ENCODE measurements around the gene PCAT6. TPM values are rescaled to one million over a fixed set of nuclear protein-coding genes. Genes with fewer than 3 reads are reported as not detected.

The PCAT6 gene
- total and polyA plus RNA-seq, 2 experiments from 2014 or later, result 7.2 to 28.1 TPM

DNA sequence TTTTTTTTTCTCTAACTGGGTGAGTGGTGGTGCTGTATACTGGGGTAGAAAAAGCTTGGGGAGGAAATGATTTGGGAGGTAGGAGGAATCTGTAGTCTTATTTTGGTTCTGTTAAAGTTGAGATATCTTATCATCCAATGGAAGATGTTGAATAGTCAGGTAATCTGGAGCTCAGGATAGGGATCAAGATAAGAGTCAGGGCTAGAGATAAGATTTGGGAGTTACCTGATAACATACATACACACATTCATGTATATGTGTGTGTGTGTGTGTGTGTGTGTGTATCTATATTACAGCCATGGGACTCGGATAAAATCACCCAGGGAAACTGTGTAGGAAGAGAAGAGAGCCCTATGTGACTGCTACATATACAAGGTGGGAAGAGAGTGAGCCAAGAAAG, 8.1 kb downstream of the PCAT6 start:
- DNase-seq (ENCODE audit: low spot score) (no peak), ATAC-seq (no peak)
- Histone ChIP-seq H3K27me3 (ENCODE audit: insufficient read depth) (no peaks in the 10 kb centered on the region), H3K4me2 (no peak overlapping the region), H2AFZ (no peak overlapping the region), H3K4me3 (no peak overlapping the region), H4K20me1 (replicated peaks; ENCODE audit: insufficient read depth) (no peaks in the 10 kb centered on the region), H3K4me1 (ENCODE audit: insufficient read depth) (no peaks in the 10 kb centered on the region), H3F3A (replicated peaks; ENCODE audit: low read depth) (no peaks in the 10 kb centered on the region), H3K79me2 (replicated peaks; ENCODE audit: insufficient read depth) (no peaks in the 10 kb centered on the region), H3K9me2 (ENCODE audit: insufficient read depth) (no peaks in the 10 kb centered on the region), H3K36me3 (ENCODE audit: insufficient read depth) (no peaks in the 10 kb centered on the region), H3K27ac (ENCODE audit: low read depth) (no peak overlapping the region)
- Mint-ChIP-seq H3K36me3 (ENCODE audit: low read depth) (no peaks in the 10 kb centered on the region), H3K27me3 (ENCODE audit: insufficient read depth, low read depth, poor library complexity) (peaks cover 4% of the 10 kb centered on the region), H3K4me3 (no peak overlapping the region), H3K27ac (no peak overlapping the region), H3K9me3 (no peaks in the 10 kb centered on the region; the same call in 2 of the 3 replicates), H3K4me1 (no peaks in the 10 kb centered on the region; the same call in 2 of the 3 replicates)
- TF ChIP-seq EZH2phosphoT487 (IDR thresholded peaks at IDR 0.05; ENCODE audit: unreplicated experiment) (no peak), JUNB (IDR thresholded peaks at IDR 0.05; ENCODE audit: unreplicated experiment) (no peak), NANOG (IDR thresholded peaks at IDR 0.05; ENCODE audit: borderline replicate concordance) (no peak), STAT1 (IDR thresholded peaks at IDR 0.05; ENCODE audit: unreplicated experiment) (no peak), ZNF114 (CRISPR knock-in tag; IDR thresholded peaks at IDR 0.05) (no peak), POLR2AphosphoS5 (IDR thresholded peaks at IDR 0.05; ENCODE audit: low read depth) (no peak), CREB1 (CRISPR knock-in tag; IDR thresholded peaks at IDR 0.05; ENCODE audit: low read depth) (no peak), ZNF331 (CRISPR knock-in tag; IDR thresholded peaks at IDR 0.05; ENCODE audit: low read depth) (no peak), ZNF462 (CRISPR knock-in tag; IDR thresholded peaks at IDR 0.05) (no peak), REST (IDR thresholded peaks at IDR 0.05; ENCODE audit: unreplicated experiment) (no peak), ETS1 (IDR thresholded peaks at IDR 0.05) (no peak), CTCF (conservative IDR thresholded peaks at IDR 0.05; ENCODE audit: low read depth in 2 of 2) (no peak), EZH2 (IDR thresholded peaks at IDR 0.05; ENCODE audit: low read depth, unreplicated experiment) (no peak)
